CD14-positive monocyte (primary cell): Measurements from ENCODE around the gene SEMA3C. TPM values are rescaled to one million over a fixed set of nuclear protein-coding genes. Genes with fewer than 3 reads are reported as not detected.

ENCODE experiments used
- DNase-seq, 3 donors: peaks; one replicate each; pipeline ENCODE4 v3.0.0-alpha.2; 2011 to 2022
- H2AFZ ChIP-seq: 2 replicates; pipeline ENCODE4 v1.6.0; 2012; ENCODE audit warnings: mild to moderate bottlenecking, low read depth, low read length, inconsistent platforms; ENCODE audit not compliant: insufficient read depth, poor library complexity, severe bottlenecking
- H3K27ac ChIP-seq, 2 donors: 1 replicate in 1 of 2; 2 replicates in 1 of 2; pipeline ENCODE4 v1.5.1; 2012 to 2013; ENCODE audit warnings: low read length in 2 of 2, control low read depth in 1 of 2, inconsistent platforms in 1 of 2, low read depth in 1 of 2, mild to moderate bottlenecking in 1 of 2
- H3K27me3 ChIP-seq, 2 donors: one replicate each; pipeline versions ENCODE4 v1.6.0 to v1.6.1; 2011 to 2013; ENCODE audit warnings: low read length in 2 of 2; ENCODE audit not compliant: control insufficient read depth in 2 of 2, insufficient read depth in 2 of 2
- H3K36me3 ChIP-seq, 2 donors: replicated peaks in 1 of 2; 1 replicate in 1 of 2; 2 replicates in 1 of 2; pipeline versions ENCODE4 v1.5.1 to v1.6.1; 2012 to 2013; ENCODE audit warnings: low read length in 2 of 2, control low read depth in 1 of 2, inconsistent platforms in 1 of 2, mild to moderate bottlenecking in 1 of 2; ENCODE audit not compliant: insufficient read depth in 2 of 2, control insufficient read depth in 1 of 2
- H3K4me1 ChIP-seq, 2 donors: 1 replicate in 1 of 2; 2 replicates in 1 of 2; pipeline versions ENCODE4 v1.5.1 to v1.6.1; 2012 to 2013; ENCODE audit warnings: low read length in 2 of 2, control low read depth in 1 of 2, inconsistent platforms in 1 of 2, mild to moderate bottlenecking in 1 of 2, moderate library complexity in 1 of 2; ENCODE audit not compliant: insufficient read depth in 2 of 2, control insufficient read depth in 1 of 2
- H3K4me2 ChIP-seq: replicated peaks from 2 replicates; pipeline ENCODE3; 2012; ENCODE audit warnings: low read length, moderate library complexity, mild to moderate bottlenecking; ENCODE audit not compliant: poor library complexity, severe bottlenecking; ENCODE audit errors: extremely low read depth
- H3K4me3 ChIP-seq, 3 experiments: fragments of 200-600 bp in 1 of 3; sonication (generic) in 1 of 3; replicated peaks in 1 of 3; 1 replicate in 2 of 3; 2 replicates in 1 of 3; pipeline ENCODE4 v1.5.1; 2011 to 2013; ENCODE audit warnings: low read length in 3 of 3, mild to moderate bottlenecking in 3 of 3, control low read depth in 2 of 3, low read depth in 2 of 3, inconsistent platforms in 1 of 3, moderate library complexity in 1 of 3
- H3K79me2 ChIP-seq: 2 replicates; pipeline ENCODE4 v1.6.0; 2012; ENCODE audit warnings: mild to moderate bottlenecking, control low read depth, inconsistent platforms, low read length, moderate library complexity; ENCODE audit not compliant: insufficient read depth
- H3K9ac ChIP-seq: 2 replicates; pipeline ENCODE4 v1.6.0; 2017; ENCODE audit warnings: low read length, mild to moderate bottlenecking; ENCODE audit not compliant: insufficient read depth, poor library complexity, severe bottlenecking
- H3K9me3 ChIP-seq, 2 donors: replicated peaks in 1 of 2; 1 replicate in 1 of 2; 2 replicates in 1 of 2; pipeline versions ENCODE4 v1.5.1 to v1.6.1; 2012 to 2013; ENCODE audit warnings: low read length in 2 of 2, control low read depth in 1 of 2; ENCODE audit not compliant: control insufficient read depth in 1 of 2, insufficient read depth in 1 of 2
- H4K20me1 ChIP-seq: 2 replicates; pipeline ENCODE4 v1.6.0; 2012; ENCODE audit warnings: mild to moderate bottlenecking, low read length, control low read depth, moderate library complexity; ENCODE audit not compliant: insufficient read depth
- H3K27ac Mint-ChIP-seq, 7 donors: one replicate each; pipeline ENCODE4 v1.8.0; 2020; ENCODE audit warnings: mild to moderate bottlenecking in 7 of 7, mixed read lengths in 7 of 7, moderate library complexity in 6 of 7, inconsistent platforms in 2 of 7
- H3K27me3 Mint-ChIP-seq, 3 donors: one replicate each; pipeline ENCODE4 v1.8.0; 2021 to 2022; ENCODE audit warnings: low read depth in 3 of 3, mild to moderate bottlenecking in 3 of 3, mixed read lengths in 3 of 3, moderate library complexity in 3 of 3, inconsistent platforms in 1 of 3
- H3K36me3 Mint-ChIP-seq, 2 donors: one replicate each; pipeline ENCODE4 v1.8.0; 2020; ENCODE audit warnings: mixed read lengths in 2 of 2, inconsistent platforms in 1 of 2, mild to moderate bottlenecking in 1 of 2
- H3K4me1 Mint-ChIP-seq: one replicate; pipeline ENCODE4 v1.8.0; 2020; ENCODE audit warnings: mild to moderate bottlenecking, mixed read lengths
- H3K4me3 Mint-ChIP-seq, 2 donors: one replicate each; pipeline ENCODE4 v1.8.0; 2020; ENCODE audit warnings: mild to moderate bottlenecking in 2 of 2, mixed read lengths in 2 of 2, moderate library complexity in 1 of 2
- H3K9me3 Mint-ChIP-seq, 7 donors: one replicate each; pipeline ENCODE4 v1.8.0; 2020 to 2022; ENCODE audit warnings: mixed read lengths in 7 of 7, mild to moderate bottlenecking in 6 of 7, moderate library complexity in 6 of 7, inconsistent platforms in 2 of 7
- CTCF ChIP-seq: fragments of 200-600 bp; IDR thresholded peaks from one replicate; pipeline ENCODE4 v1.8.0; 2022; ENCODE audit warnings: antibody characterized with exemption, mild to moderate bottlenecking
- WGBS: methylation state at CpG from one replicate; pipeline ENCODE4 v1.1.5; 2013; ENCODE audit warnings: missing lambda C conversion rate; ENCODE audit not compliant: insufficient coverage; 5-methylcytosine and 5-hydroxymethylcytosine counted together
- intact Hi-C, 2 donors: fragments of 100-400 bp; cut with micrococcal nuclease; formaldehyde crosslinking; loops; one replicate each; pipeline versions ENCODE4 v1.15.0 to v1.15.1; 2023
- polyA plus RNA-seq, 3 donors: library from polyadenylated mRNA; depleted of rRNA in 1 of 3; unstranded in 2 of 3; stranded (reverse) in 1 of 3; fragments of 300-500 nt in 2 of 3; fragments of >200 nt in 1 of 3; fragmentation: Illumina TruSeq in 2 of 3; gene quantifications; 1 replicate in 2 of 3; 2 replicates in 1 of 3; pipeline ENCODE4 v1.2.3, GENCODE V29; 2012 to 2021

SEMA3C gene
- polyA plus RNA-seq, 3 donors: 7.2 to 14.1 (median 13.7) TPM

DNA sequence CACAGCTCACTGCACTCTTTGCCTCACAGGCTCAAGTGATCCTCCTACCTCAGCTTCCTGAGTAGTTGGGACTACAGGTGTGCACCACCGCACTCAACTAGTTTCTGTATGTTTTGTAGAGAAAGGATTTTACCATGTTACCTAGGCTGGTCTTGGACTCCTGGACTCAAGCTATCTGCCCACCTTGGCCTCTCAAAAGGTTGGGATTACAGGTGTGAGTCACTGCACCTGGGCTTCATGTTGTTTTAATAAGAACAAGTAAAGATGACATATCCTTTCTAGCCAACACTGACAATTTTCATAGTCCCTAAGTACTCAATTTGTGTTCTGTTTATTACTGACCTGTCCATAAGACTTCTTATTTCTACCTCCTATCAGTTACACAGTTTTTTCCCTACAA, 16.8 kb downstream of the SEMA3C start:
- Histone ChIP-seq H4K20me1 (no peaks in the 10 kb centered on the region), H3K4me3 (no peak overlapping the region), H3K27ac (no peak overlapping the region), H2AFZ (no peak overlapping the region), H3K4me1 (no peaks in the 10 kb centered on the region), H3K4me2 (no peak overlapping the region), H3K9me3 (no peaks in the 10 kb centered on the region), H3K36me3 (peaks cover 0 to 38% of the 10 kb centered on the region in 2 donors), H3K79me2 (no peaks in the 10 kb centered on the region), H3K27me3 (no peaks in the 10 kb centered on the region), H3K9ac (no peak overlapping the region)
- peaks cover 0 to 3% (median 0%) of the 10 kb centered on the region in 7 donors for H3K9me3 Mint-ChIP-seq
- H3K4me3 Mint-ChIP-seq: no peak overlapping the region
- intact Hi-C loops: no loop called here
- peaks cover 19 to 30% of the 10 kb centered on the region in 2 donors for H3K36me3 Mint-ChIP-seq
- WGBS: no CpG with 5 or more reads among the region's 1 CpG
- no peak for TF ChIP-seq CTCF
- H3K27me3 Mint-ChIP-seq: no peaks in the 10 kb centered on the region
- no peak for DNase-seq
- H3K27ac Mint-ChIP-seq: no peak overlapping the region
- peaks cover 8% of the 10 kb centered on the region for H3K4me1 Mint-ChIP-seq

DNA sequence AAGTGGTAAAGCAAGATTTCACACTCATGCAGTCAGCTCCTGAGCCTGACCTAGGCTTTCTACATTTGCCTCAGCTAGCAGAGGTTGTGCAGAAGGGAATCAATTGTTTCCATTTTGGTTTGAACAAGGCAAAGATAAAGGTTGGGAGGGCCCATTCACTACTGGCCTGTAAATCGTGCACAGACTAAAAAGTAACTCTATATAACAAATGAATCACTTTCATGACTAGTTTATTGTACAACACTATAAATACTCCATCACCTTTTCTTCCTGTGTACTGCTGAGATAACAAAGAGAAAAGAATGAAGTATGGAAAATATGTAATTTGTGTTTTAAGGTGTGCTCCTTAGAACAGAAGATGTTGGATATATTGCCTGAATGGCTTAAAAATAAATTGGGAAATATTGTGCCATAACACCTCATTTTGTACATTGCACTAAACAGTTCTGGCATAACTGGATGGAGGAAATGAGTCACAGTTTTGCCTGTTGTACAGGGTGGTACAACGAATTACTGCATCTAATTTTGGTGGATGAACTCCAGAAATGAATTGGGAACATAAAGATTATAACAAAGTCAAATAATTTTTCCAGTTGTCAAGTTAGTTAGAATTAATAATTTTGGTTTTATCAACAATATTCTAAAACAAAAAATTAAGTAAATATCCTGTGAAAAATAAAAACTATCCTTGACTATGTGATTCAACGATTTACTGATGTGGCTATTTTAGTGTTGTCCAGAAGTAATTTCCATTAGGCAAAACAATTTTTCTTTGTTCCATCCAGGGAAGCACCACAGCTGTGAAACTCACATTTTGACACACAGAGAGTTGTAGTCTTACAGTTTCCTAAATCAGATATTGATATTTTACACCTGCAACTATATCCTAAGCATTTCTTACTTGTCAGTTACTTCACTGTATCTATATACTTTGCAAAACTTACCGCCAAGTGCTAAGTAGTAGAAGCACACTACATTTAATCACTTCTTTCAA, 18.0 kb downstream of the SEMA3C start:
- no peaks in the 10 kb centered on the region for H3K27me3 ChIP-seq
- no peak overlapping the region for H3K4me3 ChIP-seq
- peak in 1 of 3 donors; percentile 20 for DNase-seq
- Mint-ChIP-seq H3K36me3 (peaks cover 19 to 35% of the 10 kb centered on the region in 2 donors), H3K4me3 (no peak overlapping the region), H3K4me1 (peaks cover 8% of the 10 kb centered on the region), H3K27ac (no peak overlapping the region), H3K27me3 (no peaks in the 10 kb centered on the region), H3K9me3 (peaks cover 0 to 5% (median 2%) of the 10 kb centered on the region in 7 donors)
- intact Hi-C loops: no loop called here
- H4K20me1 ChIP-seq: no peaks in the 10 kb centered on the region
- H3K4me1 ChIP-seq: no peaks in the 10 kb centered on the region
- peaks cover 0 to 37% of the 10 kb centered on the region in 2 donors for H3K36me3 ChIP-seq
- H2AFZ ChIP-seq: no peak overlapping the region
- H3K9me3 ChIP-seq: no peaks in the 10 kb centered on the region
- no peaks in the 10 kb centered on the region for H3K79me2 ChIP-seq
- no peak overlapping the region for H3K9ac ChIP-seq
- no CpG with 5 or more reads among the region's 4 CpGs for WGBS
- H3K4me2 ChIP-seq: no peak overlapping the region
- TF ChIP-seq CTCF: no peak
- no peak overlapping the region for H3K27ac ChIP-seq
